IPS DF 6.9 (cell line): ENCODE measurements around the gene DAP.

Experiments
- DNase-seq: peaks from one replicate; pipeline ENCODE4 v3.0.0-alpha.2; 2013; ENCODE audit warnings: low read depth, low spot score
- H3K27ac ChIP-seq: one replicate; pipeline ENCODE4 v1.5.1; 2013; ENCODE audit warnings: low read length, control low read depth
- H3K27me3 ChIP-seq: 2 replicates; pipeline ENCODE4 v1.6.1; 2013; ENCODE audit warnings: mild to moderate bottlenecking, low read length; ENCODE audit not compliant: control insufficient read depth, insufficient read depth
- H3K36me3 ChIP-seq: 2 replicates; pipeline ENCODE4 v1.6.1; 2013; ENCODE audit warnings: low read length; ENCODE audit not compliant: control insufficient read depth, insufficient read depth
- H3K4me1 ChIP-seq: 2 replicates; pipeline ENCODE4 v1.6.1; 2013; ENCODE audit warnings: low read length; ENCODE audit not compliant: control insufficient read depth, insufficient read depth
- H3K4me3 ChIP-seq: 2 replicates; pipeline ENCODE4 v1.5.1; 2013; ENCODE audit warnings: mild to moderate bottlenecking, low read length
- H3K9me3 ChIP-seq: 2 replicates; pipeline ENCODE4 v1.6.1; 2013; ENCODE audit warnings: low read length, inconsistent platforms; ENCODE audit not compliant: control insufficient read depth, insufficient read depth
- WGBS: extraction: QIAGEN DNeasy Blood & Tissue Kit; methylation state at CpG from one replicate; pipeline ENCODE4 v1.1.7; 2013; ENCODE audit warnings: mixed read lengths, missing lambda C conversion rate; ENCODE audit not compliant: insufficient read length, insufficient coverage; 5-methylcytosine and 5-hydroxymethylcytosine counted together

Gene DAP

GRCh38 chr5:10701567-10702039, 59.4 kb downstream of the DAP start:
- Histone ChIP-seq H3K4me3 (no peak overlapping the region), H3K9me3 (no peaks in the 10 kb centered on the region), H3K27ac (no peak overlapping the region), H3K36me3 (no peaks in the 10 kb centered on the region), H3K4me1 (peaks cover 15% of the 10 kb centered on the region), H3K27me3 (no peaks in the 10 kb centered on the region)
- DNase-seq: no peak
- WGBS: no CpG with 5 or more reads among the region's 6 CpGs

GRCh38 chr5:10700516-10700915, 60.5 kb downstream of the DAP start:
- no peaks in the 10 kb centered on the region for H3K36me3 ChIP-seq

GRCh38 chr5:10699987-10700386, 61.0 kb downstream of the DAP start:
- H3K9me3 ChIP-seq: no peaks in the 10 kb centered on the region
- peaks cover 15% of the 10 kb centered on the region for H3K4me1 ChIP-seq
- no peak overlapping the region for H3K27ac ChIP-seq
- DNase-seq: no peak
- no CpG with 5 or more reads among the region's 8 CpGs for WGBS
- no peaks in the 10 kb centered on the region for H3K27me3 ChIP-seq
- no peaks in the 10 kb centered on the region for H3K36me3 ChIP-seq
- no peak overlapping the region for H3K4me3 ChIP-seq

More at GRCh38 chr5:10700516-10700915, 60.5 kb downstream of the DAP start:
- WGBS: no CpG with 5 or more reads among the region's 7 CpGs
- Histone ChIP-seq H3K4me1 (peaks cover 15% of the 10 kb centered on the region), H3K27ac (no peak overlapping the region), H3K4me3 (no peak overlapping the region), H3K27me3 (no peaks in the 10 kb centered on the region), H3K9me3 (no peaks in the 10 kb centered on the region)
- DNase-seq: no peak

DNA sequence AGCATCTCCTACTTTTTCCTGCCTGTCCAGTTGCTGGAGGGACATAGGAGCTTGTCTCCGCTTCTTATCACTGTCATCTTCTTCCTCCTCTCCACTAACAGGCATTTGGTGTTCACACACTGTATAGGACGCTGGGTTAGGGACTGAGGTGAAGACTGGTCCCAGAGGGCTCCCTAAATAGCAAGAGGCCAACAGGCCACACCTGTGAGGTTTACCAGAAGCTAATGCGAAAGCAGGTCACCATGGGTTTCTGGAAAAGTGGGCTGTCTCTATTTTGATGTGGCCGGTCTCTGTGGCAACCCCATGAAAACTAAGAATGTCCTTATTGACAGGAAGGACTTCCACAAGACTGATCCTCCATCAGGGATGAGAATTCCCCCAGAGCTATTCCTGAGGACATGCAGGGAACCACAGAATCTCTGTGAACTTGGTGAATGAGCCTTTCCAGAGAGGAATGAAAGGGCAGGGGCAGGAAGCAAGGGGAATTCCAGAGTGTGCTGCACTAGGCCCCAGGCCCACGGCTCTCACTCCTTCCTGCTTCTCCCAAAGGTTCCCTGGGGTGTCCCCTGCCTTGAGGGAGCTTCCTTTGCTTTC, 61.7 kb downstream of the DAP start:
- Histone ChIP-seq H3K36me3 (no peaks in the 10 kb centered on the region), H3K27me3 (no peaks in the 10 kb centered on the region), H3K9me3 (no peaks in the 10 kb centered on the region), H3K27ac (no peak overlapping the region), H3K4me3 (no peak overlapping the region), H3K4me1 (peaks cover 13% of the 10 kb centered on the region)
- no peak for DNase-seq
- WGBS: no CpG with 5 or more reads among the region's 5 CpGs

- DNase-seq: no peak
- no CpG with 5 or more reads among the region's 7 CpGs for WGBS
- H3K4me3 ChIP-seq: no peak overlapping the region
- H3K36me3 ChIP-seq: no peaks in the 10 kb centered on the region
- H3K27me3 ChIP-seq: no peaks in the 10 kb centered on the region
- H3K27ac ChIP-seq: no peak overlapping the region
- H3K9me3 ChIP-seq: no peaks in the 10 kb centered on the region
- peaks cover 11% of the 10 kb centered on the region for H3K4me1 ChIP-seq
Observed at GRCh38 chr5:10695759-10696543, 65.1 kb downstream of the DAP start.

GRCh38 chr5:10695055-10695649, 65.9 kb downstream of the DAP start:
- H3K27ac ChIP-seq: no peak overlapping the region
- no peaks in the 10 kb centered on the region for H3K36me3 ChIP-seq
- H3K27me3 ChIP-seq: no peaks in the 10 kb centered on the region
- H3K4me3 ChIP-seq: no peak overlapping the region
- DNase-seq: peak; percentile 43
- peaks cover 5% of the 10 kb centered on the region for H3K4me1 ChIP-seq
- H3K9me3 ChIP-seq: no peaks in the 10 kb centered on the region
- WGBS: no CpG with 5 or more reads among the region's 14 CpGs

DNA sequence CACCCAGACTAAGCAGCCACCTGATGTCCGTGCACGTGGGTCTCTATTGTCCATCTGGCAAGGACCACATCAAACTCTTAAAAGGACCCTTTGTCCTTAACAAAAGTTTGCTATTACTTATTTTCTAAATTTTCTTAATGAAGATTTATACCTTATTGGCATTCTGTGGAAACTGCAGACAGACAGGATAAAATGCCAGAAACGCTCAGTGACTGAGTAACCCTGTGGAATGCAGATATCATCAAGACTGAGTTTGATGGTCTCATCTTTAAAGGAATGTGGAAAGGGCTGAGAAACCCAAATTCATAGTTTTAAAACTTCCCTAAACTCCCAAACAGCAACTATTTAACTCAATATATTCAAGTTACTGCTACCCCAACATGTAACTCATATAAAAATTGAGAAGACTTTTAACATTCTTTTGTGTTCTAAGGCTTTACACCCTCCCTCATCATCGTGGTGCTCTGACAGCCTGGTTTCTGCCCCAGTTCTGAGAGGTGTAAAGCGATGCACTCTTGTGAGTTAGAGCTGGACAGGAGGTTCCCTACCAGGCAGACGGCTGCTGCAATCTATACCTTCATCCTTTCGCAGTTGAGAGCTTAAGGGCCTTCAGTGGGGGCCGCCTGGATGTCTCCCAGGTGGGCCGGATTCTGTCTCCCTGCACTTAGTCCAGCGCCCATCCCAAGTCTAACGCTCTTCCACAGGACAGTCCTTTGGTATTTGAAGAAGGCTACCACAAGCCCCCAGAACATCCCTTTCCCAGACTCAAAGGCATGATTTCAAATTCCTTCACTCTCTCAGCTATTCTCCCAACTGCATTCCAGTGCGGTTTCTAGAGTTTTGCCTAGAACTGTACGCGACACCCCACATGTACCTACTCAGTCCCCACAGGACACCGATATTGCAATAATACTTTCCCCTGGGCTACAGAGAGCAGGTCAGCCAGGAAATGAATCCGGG, 68.9 kb downstream of the DAP start:
- Histone ChIP-seq H3K36me3 (no peaks in the 10 kb centered on the region), H3K27ac (no peak overlapping the region), H3K9me3 (no peaks in the 10 kb centered on the region), H3K27me3 (no peaks in the 10 kb centered on the region), H3K4me3 (no peak overlapping the region), H3K4me1 (peaks cover 2% of the 10 kb centered on the region; the same call in 1 of the 2 replicates)
- no CpG with 5 or more reads among the region's 16 CpGs for WGBS
- DNase-seq: no peak

GRCh38 chr5:10690460-10691440, 70.3 kb downstream of the DAP start:
- Histone ChIP-seq H3K9me3 (no peaks in the 10 kb centered on the region), H3K27me3 (no peaks in the 10 kb centered on the region), H3K36me3 (no peaks in the 10 kb centered on the region), H3K4me1 (peaks cover 2% of the 10 kb centered on the region; the same call in 1 of the 2 replicates), H3K27ac (no peak overlapping the region), H3K4me3 (no peak overlapping the region)
- no peak for DNase-seq
- WGBS: no CpG with 5 or more reads among the region's 14 CpGs

GRCh38 chr5:10689391-10690081, 71.5 kb downstream of the DAP start:
- no CpG with 5 or more reads among the region's 11 CpGs for WGBS
- H3K4me1 ChIP-seq: peaks cover 2% of the 10 kb centered on the region; the same call in 1 of the 2 replicates
- peak; percentile 31 for DNase-seq
- H3K27me3 ChIP-seq: no peaks in the 10 kb centered on the region
- no peaks in the 10 kb centered on the region for H3K36me3 ChIP-seq
- H3K9me3 ChIP-seq: no peaks in the 10 kb centered on the region
- H3K27ac ChIP-seq: no peak overlapping the region
- no peak overlapping the region for H3K4me3 ChIP-seq
